ENCODE measurements around the gene MCMBP. TPM values are rescaled to one million over a fixed set of nuclear protein-coding genes. Genes with fewer than 3 reads are reported as not detected.
A peak's percentile ranks its signal among the peaks of the same experiment; 100 is the strongest.

The MCMBP gene
- total and polyA plus RNA-seq, 11 donors = 8.7 to 39.4 (median 29.7) TPM

GRCh38 chr10:119898577-119898976, 25.9 kb upstream of the MCMBP start:
- TF ChIP-seq POLR2A (IDR thresholded peaks at IDR 0.05) = no peak
- no peak for TF ChIP-seq CTCF (IDR thresholded peaks at IDR 0.05)
- peaks cover 3 to 51% (median 30%) of the 10 kb centered on the region in 12 donors for H3K4me1 ChIP-seq
- 91 to 93% (median 92%) methylated on average over 4 of the region's 4 CpGs for WGBS, 4 donors
- intact Hi-C loops (cut with DNase I) = loop anchor here in 1 of 10 donors (10.0 kb wide), 1 partner anchor 734 kb away; the partner anchor contains the start of gene SFXN4
- no peaks in the 10 kb centered on the region for H3K27me3 ChIP-seq
- ATAC-seq = no peak
- no peak overlapping the region for H3K27ac ChIP-seq
- H3K36me3 ChIP-seq = peaks cover 3 to 51% (median 44%) of the 10 kb centered on the region in 9 donors
- no peaks in the 10 kb centered on the region for H3K9me3 ChIP-seq
- DNase-seq = no peak
- H3K4me3 ChIP-seq = no peak overlapping the region

GRCh38 chr10:119896937-119897770, 24.5 kb upstream of the MCMBP start:
- H3K4me3 ChIP-seq = no peak overlapping the region
- peak; percentile 60 to 84 (median 81) for DNase-seq
- intact Hi-C loops (cut with DNase I) = loop anchor here in 1 of 10 donors (10.0 kb wide), 1 partner anchor 732 kb away; the partner anchor contains the start of gene SFXN4
- peak in 3 of 4 donors; percentile 26 to 52 (median 29) for ATAC-seq
- WGBS, 4 donors = 44 to 52% (median 49%) methylated on average over 9 of the region's 9 CpGs
- TF ChIP-seq POLR2A (IDR thresholded peaks at IDR 0.05) (no peak), CTCF (IDR thresholded peaks at IDR 0.05) (no peak)
- H3K4me1 ChIP-seq = peaks cover 3 to 58% (median 36%) of the 10 kb centered on the region in 12 donors
- no peaks in the 10 kb centered on the region for H3K27me3 ChIP-seq
- H3K27ac ChIP-seq = peak overlapping the region in 5 of 12 donors; percentile 20 to 64 (median 37)
- H3K36me3 ChIP-seq = peaks cover 0 to 37% (median 31%) of the 10 kb centered on the region in 9 donors
- H3K9me3 ChIP-seq = no peaks in the 10 kb centered on the region

GRCh38 chr10:119896061-119896655, 23.5 kb upstream of the MCMBP start:
- TF ChIP-seq POLR2A (IDR thresholded peaks at IDR 0.05) (no peak), CTCF (IDR thresholded peaks at IDR 0.05) (no peak)
- Histone ChIP-seq H3K4me3 (no peak overlapping the region), H3K4me1 (peaks cover 3 to 65% (median 40%) of the 10 kb centered on the region in 12 donors), H3K36me3 (peaks cover 0 to 31% (median 24%) of the 10 kb centered on the region in 9 donors), H3K27ac (peak overlapping the region in 5 of 12 donors; percentile 20 to 64 (median 37)), H3K27me3 (no peaks in the 10 kb centered on the region), H3K9me3 (no peaks in the 10 kb centered on the region)
- intact Hi-C loops (cut with DNase I) = loop anchor here in 1 of 10 donors (10.0 kb wide), 1 partner anchor 731 kb away; the partner anchor contains the start of gene SFXN4
- WGBS, 4 donors = 34 to 47% (median 40%) methylated on average over 4 of the region's 4 CpGs
- no peak for DNase-seq
- ATAC-seq = peak in 1 of 4 donors; percentile 5

All from heart left ventricle (tissue), 16 donors.